Upper lobe of left lung (tissue), 6 donors: ENCODE results near the gene CCM2. TPM values are rescaled to one million over a fixed set of nuclear protein-coding genes. Genes with fewer than 3 reads are reported as not detected.

Experiments
- ATAC-seq, 2 donors: fragments of 200-7000 bp; cut with Tn5 transposase; one replicate each; pipeline ENCODE4 v1.9.1; 2022; ENCODE audit warnings: mild to moderate bottlenecking in 2 of 2, moderate library complexity in 2 of 2; ENCODE audit not compliant: low FRiP score in 2 of 2
- DNase-seq, 2 donors: peaks; one replicate each; pipeline ENCODE4 v3.0.0-alpha.2; 2019 to 2020
- H3K27ac ChIP-seq, 4 donors: fragments of 200-600 bp; sonication (generic); one replicate each; pipeline ENCODE4 v1.5.1; 2016 to 2019
- H3K27me3 ChIP-seq, 4 donors: fragments of 200-600 bp; sonication (generic); one replicate each; pipeline ENCODE4 v1.5.1; 2017 to 2019
- H3K36me3 ChIP-seq, 4 donors: fragments of 200-600 bp; sonication (generic); one replicate each; pipeline ENCODE4 v1.5.1; 2016 to 2019
- H3K4me1 ChIP-seq, 4 donors: fragments of 200-600 bp; sonication (generic); one replicate each; pipeline ENCODE4 v1.5.1; 2018 to 2019
- H3K4me3 ChIP-seq, 4 donors: fragments of 200-600 bp; sonication (generic); one replicate each; pipeline ENCODE4 v1.5.1; 2017 to 2019; ENCODE audit warnings: mild to moderate bottlenecking in 2 of 4, moderate library complexity in 1 of 4
- H3K9me3 ChIP-seq, 4 donors: fragments of 200-600 bp; sonication (generic); one replicate each; pipeline ENCODE4 v1.5.1; 2018 to 2019
- CTCF ChIP-seq, 6 experiments: fragments of 450-650 bp in 4 of 6; fragments of 200-600 bp in 2 of 6; sonication (generic) in 2 of 6; IDR thresholded peaks; one replicate each; pipeline ENCODE4 v1.5.1; 2016 to 2019; ENCODE audit warnings: antibody characterized with exemption in 6 of 6
- EP300 ChIP-seq, 4 donors: sonication (generic); formaldehyde crosslinking; IDR thresholded peaks; one replicate each; pipeline ENCODE4 v1.5.1; 2017; ENCODE audit warnings: antibody characterized with exemption in 4 of 4, control low read depth in 2 of 4
- POLR2A ChIP-seq, 4 donors: fragments of 450-650 bp; IDR thresholded peaks; one replicate each; pipeline ENCODE4 v1.5.1; 2016 to 2017; ENCODE audit warnings: antibody characterized with exemption in 4 of 4, mild to moderate bottlenecking in 2 of 4
- POLR2AphosphoS5 ChIP-seq, 2 donors: sonication (generic); formaldehyde crosslinking; IDR thresholded peaks; one replicate each; pipeline ENCODE4 v1.5.1; 2017; ENCODE audit warnings: antibody characterized with exemption in 2 of 2
- WGBS, 2 donors: methylation state at CpG; one replicate each; pipeline ENCODE4 v1.1.5; 2017 to 2018; 5-methylcytosine and 5-hydroxymethylcytosine counted together
- total RNA-seq, 6 donors: library from RNA; depleted of rRNA in 4 of 6; stranded (reverse); fragments of >200 nt in 4 of 6; gene quantifications; one replicate each; pipeline versions ENCODE4 v1.1.0 to v1.2.1, GENCODE V29; 2016 to 2021
- donor health status: DM: no; HTN: no; CAD: no; lungs with moderate emphysema.
- donor health status: DM: no; HTN: yes; CAD: no; lungs with severe emphysema.

Gene CCM2
- total RNA-seq, 6 donors from 2014 or later = 30.9 to 63.9 (median 46.8) TPM

- Histone ChIP-seq H3K4me1 (peaks cover 0 to 6% (median 0%) of the 10 kb centered on the region in 4 donors), H3K27ac (no peak overlapping the region), H3K9me3 (no peaks in the 10 kb centered on the region), H3K4me3 (no peak overlapping the region), H3K36me3 (peaks cover 7 to 50% (median 42%) of the 10 kb centered on the region in 4 donors), H3K27me3 (no peaks in the 10 kb centered on the region)
- TF ChIP-seq POLR2A (IDR thresholded peaks at IDR 0.05) (no peak), POLR2AphosphoS5 (IDR thresholded peaks at IDR 0.05) (no peak), EP300 (IDR thresholded peaks at IDR 0.05) (no peak), CTCF (IDR thresholded peaks at IDR 0.05) (no peak)
- ATAC-seq (no peak), DNase-seq (no peak)
- WGBS, 2 donors = 90 to 95% methylated on average over 8 to 16 of the region's 16 CpGs
Measured at GRCh38 chr7:45064047-45064725, 64.2 kb downstream of the CCM2 start.

GRCh38 chr7:45065031-45065995 lies 65.3 kb downstream of the CCM2 start:
- WGBS, 2 donors = 94% methylated on average over 7 to 12 of the region's 12 CpGs
- no peak for ATAC-seq
- H3K27me3 ChIP-seq = no peaks in the 10 kb centered on the region
- no peak for TF ChIP-seq EP300 (IDR thresholded peaks at IDR 0.05)
- H3K9me3 ChIP-seq = no peaks in the 10 kb centered on the region
- peaks cover 0 to 6% (median 0%) of the 10 kb centered on the region in 4 donors for H3K4me1 ChIP-seq
- H3K27ac ChIP-seq = no peak overlapping the region
- no peak for DNase-seq
- H3K36me3 ChIP-seq = peaks cover 7 to 61% (median 54%) of the 10 kb centered on the region in 4 donors
- H3K4me3 ChIP-seq = no peak overlapping the region

GRCh38 chr7:45066409-45066808 lies 66.4 kb downstream of the CCM2 start:
- Histone ChIP-seq H3K4me1 (peaks cover 0 to 6% (median 0%) of the 10 kb centered on the region in 4 donors), H3K27ac (no peak overlapping the region), H3K9me3 (no peaks in the 10 kb centered on the region), H3K27me3 (no peaks in the 10 kb centered on the region), H3K36me3 (peaks cover 7 to 72% (median 62%) of the 10 kb centered on the region in 4 donors), H3K4me3 (no peak overlapping the region)
- DNase-seq = no peak
- TF ChIP-seq POLR2AphosphoS5 (IDR thresholded peaks at IDR 0.05) (no peak), CTCF (IDR thresholded peaks at IDR 0.05) (no peak), EP300 (IDR thresholded peaks at IDR 0.05) (no peak), POLR2A (IDR thresholded peaks at IDR 0.05) (no peak)
- ATAC-seq = no peak
- 78 to 81% methylated on average over 7 of the region's 7 CpGs for WGBS, 2 donors

GRCh38 chr7:45067582-45067981 lies 67.6 kb downstream of the CCM2 start:
- Histone ChIP-seq H3K9me3 (no peaks in the 10 kb centered on the region), H3K27ac (no peak overlapping the region), H3K4me1 (peaks cover 0 to 6% (median 0%) of the 10 kb centered on the region in 4 donors), H3K36me3 (peaks cover 7 to 84% (median 70%) of the 10 kb centered on the region in 4 donors), H3K4me3 (no peak overlapping the region), H3K27me3 (no peaks in the 10 kb centered on the region)
- 92 to 97% methylated on average over 3 of the region's 3 CpGs for WGBS, 2 donors
- DNase-seq (no peak), ATAC-seq (no peak)
- TF ChIP-seq EP300 (IDR thresholded peaks at IDR 0.05) = no peak
- TF ChIP-seq POLR2AphosphoS5 (IDR thresholded peaks at IDR 0.05) = no peak
- TF ChIP-seq POLR2A (IDR thresholded peaks at IDR 0.05) = no peak
- no peak for TF ChIP-seq CTCF (IDR thresholded peaks at IDR 0.05)
